HepG2 (cell line): ENCODE data around the gene STK36. TPM values are rescaled to one million over a fixed set of nuclear protein-coding genes. Genes with fewer than 3 reads are reported as not detected.
A peak's percentile ranks its signal among the peaks of the same experiment; 100 is the strongest.

Source experiments
- ASH2L ChIP-seq: fragments of 300-600, 200-600 bp; sonication (generic); IDR thresholded peaks from 2 replicates; pipeline ENCODE4 v1.7.0; 2017; ENCODE audit warnings: low read depth, mild to moderate bottlenecking, moderate library complexity, mixed read lengths, low read length; ENCODE audit not compliant: insufficient read length
- BRF2 ChIP-seq: sonication (generic); formaldehyde crosslinking; IDR thresholded peaks from 2 replicates; pipeline ENCODE4 v1.8.1; 2022; ENCODE audit warnings: mild to moderate bottlenecking, missing genetic modification reagents
- CEBPG ChIP-seq: IDR thresholded peaks from 2 replicates; pipeline ENCODE4 v1.6.1; 2016
- CHCHD3 ChIP-seq: sonication (generic); formaldehyde crosslinking; IDR thresholded peaks from 2 replicates; pipeline ENCODE4 v1.8.0; 2022; ENCODE audit warnings: mild to moderate bottlenecking, missing genetic modification reagents, moderate library complexity
- EEA1 ChIP-seq: sonication (generic); formaldehyde crosslinking; IDR thresholded peaks from 2 replicates; pipeline ENCODE4 v1.5.1; 2020; ENCODE audit warnings: mild to moderate bottlenecking, missing genetic modification reagents, borderline replicate concordance
- EP300 ChIP-seq, 3 experiments: sonication (generic) in 1 of 3; formaldehyde crosslinking in 1 of 3; IDR thresholded peaks; 2 replicates each; pipeline versions ENCODE4 v1.5.1 to v1.6.1; 2011 to 2020; ENCODE audit warnings: low read depth in 2 of 3, low read length in 2 of 3, borderline replicate concordance in 1 of 3, improper control_type of control experiment in 1 of 3, mild to moderate bottlenecking in 1 of 3, missing genetic modification reagents in 1 of 3, moderate library complexity in 1 of 3
- FOXC1 ChIP-seq: sonication (generic); formaldehyde crosslinking; IDR thresholded peaks from 2 replicates; pipeline ENCODE4 v1.8.0; 2022; ENCODE audit warnings: mild to moderate bottlenecking, missing genetic modification reagents, borderline replicate concordance
- FOXK2 ChIP-seq: fragments of 450-650 bp; IDR thresholded peaks from 2 replicates; pipeline ENCODE4 v1.6.1; 2016
- KDM5B ChIP-seq: sonication (generic); formaldehyde crosslinking; IDR thresholded peaks from 2 replicates; pipeline ENCODE4 v1.4.0; 2020; ENCODE audit warnings: missing genetic modification reagents, mild to moderate bottlenecking, borderline replicate concordance
- MAX ChIP-seq: IDR thresholded peaks from 2 replicates; pipeline ENCODE4 v1.6.1; 2012; ENCODE audit warnings: inconsistent platforms
- NR2F6 ChIP-seq, 2 experiments: IDR thresholded peaks; 2 replicates each; pipeline ENCODE4 v1.6.1; 2016; ENCODE audit warnings: antibody characterized with exemption in 1 of 2, mild to moderate bottlenecking in 1 of 2
- PHF5A ChIP-seq: IDR thresholded peaks from one replicate; pipeline ENCODE4 v1.6.1; 2018; ENCODE audit warnings: low read depth, missing genetic modification reagents; ENCODE audit not compliant: unreplicated experiment
- PRDM10 ChIP-seq: sonication (generic); formaldehyde crosslinking; IDR thresholded peaks from 2 replicates; pipeline ENCODE4 v1.4.0; 2020; ENCODE audit warnings: low read depth, missing genetic modification reagents
- RARA ChIP-seq: IDR thresholded peaks from 2 replicates; pipeline ENCODE4 v1.6.1; 2016; ENCODE audit warnings: missing genetic modification reagents, missing compliant biosample characterization
- STAT6 ChIP-seq: sonication (generic); formaldehyde crosslinking; IDR thresholded peaks from 2 replicates; pipeline ENCODE4 v1.4.0; 2020; ENCODE audit warnings: missing genetic modification reagents, mild to moderate bottlenecking, borderline replicate concordance
- TCF7 ChIP-seq: sonication (generic); IDR thresholded peaks from 2 replicates; pipeline ENCODE4 v1.6.1; 2016; ENCODE audit warnings: antibody characterized with exemption, low read depth
- TEAD3 ChIP-seq: optimal IDR thresholded peaks from 2 replicates; pipeline ENCODE3; 2016; ENCODE audit warnings: borderline replicate concordance
- ZBTB8A ChIP-seq: sonication (generic); formaldehyde crosslinking; IDR thresholded peaks from 2 replicates; pipeline ENCODE4 v1.4.0; 2020; ENCODE audit warnings: mild to moderate bottlenecking, low read depth, missing genetic modification reagents, borderline replicate concordance
- ZKSCAN1 ChIP-seq: fragments of 150-350 bp; IDR thresholded peaks from 2 replicates; pipeline ENCODE4 v1.6.1; 2014; ENCODE audit warnings: low read length
- ZNF124 ChIP-seq: sonication (generic); formaldehyde crosslinking; IDR thresholded peaks from 2 replicates; pipeline ENCODE4 v1.4.0; 2020; ENCODE audit warnings: missing genetic modification reagents
- ZNF264 ChIP-seq: sonication (generic); formaldehyde crosslinking; IDR thresholded peaks from 2 replicates; pipeline ENCODE4 v1.4.0; 2020; ENCODE audit warnings: missing genetic modification reagents
- ZNF501 ChIP-seq: sonication (generic); formaldehyde crosslinking; IDR thresholded peaks from 2 replicates; pipeline ENCODE4 v1.5.1; 2020; ENCODE audit warnings: mild to moderate bottlenecking, moderate library complexity, missing genetic modification reagents
- ZNF644 ChIP-seq: IDR thresholded peaks from 2 replicates; pipeline ENCODE4 v1.6.1; 2016; ENCODE audit warnings: low read depth
- ZNF878 ChIP-seq: sonication (generic); formaldehyde crosslinking; IDR thresholded peaks from 2 replicates; pipeline ENCODE4 v1.8.1; 2023; ENCODE audit warnings: mild to moderate bottlenecking, missing genetic modification reagents, moderate library complexity
- polyA plus RNA-seq, 8 experiments: library from polyadenylated mRNA; depleted of rRNA in 3 of 8; stranded (reverse) in 7 of 8; unstranded in 1 of 8; fragments of >200 nt; fragmentation: Illumina TruSeq in 4 of 8; extraction: Trizol in 4 of 8; gene quantifications; 2 replicates each; pipeline versions ENCODE4 v1.2.1 to v1.2.3, GENCODE V29; 2011 to 2016; ENCODE audit warnings: low read depth in 4 of 8, missing spikeins in 1 of 8, mixed read lengths in 1 of 8; ENCODE audit not compliant: insufficient read depth in 1 of 8
- total RNA-seq, 5 experiments: library from RNA; depleted of rRNA; stranded (reverse); fragments of >200 nt; fragmentation: Illumina TruSeq; extraction: Trizol; gene quantifications; 2 replicates each; pipeline ENCODE4 v1.2.3, GENCODE V29; 2016; ENCODE audit warnings: low read depth in 1 of 5

The STK36 gene
- total and polyA plus RNA-seq, 2 of the 13 experiments (the other 11 are each of a cell fraction or from before 2014, with no cell fraction given), result 45.9 to 83.5 TPM

- TF ChIP-seq EEA1 (CRISPR knock-in tag) (no peak), TEAD3 (CRISPR knock-in tag) (peak; percentile 22), CEBPG (CRISPR knock-in tag) (peak; percentile 96), ZBTB8A (no peak), PRDM10 (no peak), ZNF124 (CRISPR knock-in tag) (no peak), EP300 (IDR thresholded peaks at IDR 0.05; ENCODE audit: low read depth in 2 of 2, low read length in 2 of 2) (peak in 1 of 2 experiments; percentile 68; a peak in 2 of 4 replicates), EP300 (CRISPR knock-in tag; IDR thresholded peaks at IDR 0.05; ENCODE audit: borderline replicate concordance) (peak; percentile 71; the same call in 1 of the 2 replicates), FOXC1 (CRISPR knock-in tag) (peak; percentile 49; the same call in 1 of the 2 replicates), PHF5A (CRISPR knock-in tag) (no peak), CHCHD3 (CRISPR knock-in tag) (no peak), ZNF878 (CRISPR knock-in tag) (no peak), KDM5B (CRISPR knock-in tag) (no peak), ZNF501 (no peak), MAX (peak; percentile 76), TCF7 (0 out of 2 replicates have a peak, but pooled peaks have one; percentile 10), ZKSCAN1 (0 out of 2 replicates have a peak, but pooled peaks have one; percentile 36), ZNF644 (CRISPR knock-in tag) (0 out of 2 replicates have a peak, but pooled peaks have one; percentile 29), STAT6 (CRISPR knock-in tag) (no peak), ZNF264 (CRISPR knock-in tag) (no peak), FOXK2 (peak; percentile 74; the same call in 1 of the 2 replicates), RARA (CRISPR knock-in tag) (peak; percentile 99), NR2F6 (IDR thresholded peaks at IDR 0.05) (no peak), NR2F6 (CRISPR knock-in tag; IDR thresholded peaks at IDR 0.05) (peak; percentile 54), ASH2L (no peak), BRF2 (no peak)
These were observed 73.3 kb downstream of the STK36 start (continued) for GRCh38 chr2:218745160-218745558.
